IMR-90 (cell line): ENCODE measurements around the gene RANBP3. TPM values are rescaled to one million over a fixed set of nuclear protein-coding genes. Genes with fewer than 3 reads are reported as not detected.

Experiments used
- ATAC-seq: fragments of 200-7000 bp; cut with Tn5 transposase; 2 replicates; pipeline ENCODE4 v1.9.1; 2020; ENCODE audit warnings: low read depth, mild to moderate bottlenecking, moderate library complexity
- BruUV-seq: library from RNA; stranded (reverse); fragments of 400-500 nt; replicated peaks from 2 replicates; lab custom pipeline; 2021; lab: Mats Ljungman, UMichigan
- CTCF ChIA-PET: fragments of 300-600 bp; formaldehyde crosslinking; extraction: SDS; loops from one replicate; lab custom pipeline; 2021; ENCODE audit warnings: antibody characterized with exemption; lab: Yijun Ruan, JAX
- POLR2A ChIA-PET: fragments of 300-600 bp; sonication (Branson Sonifier 250); formaldehyde crosslinking; loops from one replicate; lab custom pipeline; 2022; ENCODE audit warnings: antibody characterized with exemption; ENCODE audit not compliant: unreplicated experiment; lab: Charles Lee
- DNase-seq: peaks from one replicate; pipeline ENCODE4 v3.0.0; 2013
- H2AFZ ChIP-seq: replicated peaks from 2 replicates; pipeline ENCODE3; 2013; ENCODE audit warnings: low read length, mild to moderate bottlenecking; ENCODE audit not compliant: poor library complexity
- H2AK5ac ChIP-seq: 2 replicates; pipeline ENCODE4 v1.6.1; 2013; ENCODE audit warnings: low read depth, low read length, inconsistent platforms
- H2AK9ac ChIP-seq: replicated peaks from 2 replicates; pipeline ENCODE3; 2013; ENCODE audit warnings: mild to moderate bottlenecking, low read depth, low read length, moderate library complexity; ENCODE audit not compliant: poor library complexity
- H2BK120ac ChIP-seq: 2 replicates; pipeline ENCODE4 v1.6.1; 2013; ENCODE audit warnings: low read depth, low read length, inconsistent platforms
- H2BK15ac ChIP-seq: 3 replicates; pipeline ENCODE4 v1.6.1; 2013; ENCODE audit warnings: low read depth, low read length, inconsistent platforms
- H2BK20ac ChIP-seq: 2 replicates; pipeline ENCODE4 v1.6.1; 2013; ENCODE audit warnings: low read depth, mild to moderate bottlenecking, inconsistent platforms, low read length, moderate library complexity
- H2BK5ac ChIP-seq: 2 replicates; pipeline ENCODE4 v1.6.1; 2013; ENCODE audit warnings: mild to moderate bottlenecking, low read depth, low read length, inconsistent platforms; ENCODE audit not compliant: poor library complexity, severe bottlenecking
- H3K14ac ChIP-seq: replicated peaks from 2 replicates; pipeline ENCODE4 v1.6.1; 2013; ENCODE audit warnings: low read depth, low read length, inconsistent platforms
- H3K18ac ChIP-seq: 2 replicates; pipeline ENCODE4 v1.6.1; 2013; ENCODE audit warnings: low read depth, low read length, control low read depth
- H3K23ac ChIP-seq: 2 replicates; pipeline ENCODE4 v1.6.1; 2013; ENCODE audit warnings: low read depth, low read length, inconsistent platforms
- H3K27ac ChIP-seq: 2 replicates; pipeline ENCODE4 v1.5.1; 2013; ENCODE audit warnings: mild to moderate bottlenecking, control low read depth, low read length; ENCODE audit not compliant: insufficient read depth
- H3K27me3 ChIP-seq: 2 replicates; pipeline ENCODE4 v1.6.1; 2013; ENCODE audit warnings: low read length; ENCODE audit not compliant: control insufficient read depth, insufficient read depth
- H3K36me3 ChIP-seq: 2 replicates; pipeline ENCODE4 v1.6.1; 2013; ENCODE audit warnings: low read length, mixed read lengths; ENCODE audit not compliant: control insufficient read depth, insufficient read depth
- H3K4ac ChIP-seq: 2 replicates; pipeline ENCODE4 v1.6.1; 2013; ENCODE audit warnings: low read depth, low read length, inconsistent platforms
- H3K4me1 ChIP-seq: 2 replicates; pipeline ENCODE4 v1.6.1; 2013; ENCODE audit warnings: low read length, mixed read lengths; ENCODE audit not compliant: control insufficient read depth, insufficient read depth
- H3K4me2 ChIP-seq: 2 replicates; pipeline ENCODE4 v1.6.1; 2013; ENCODE audit warnings: low read depth, mild to moderate bottlenecking, control low read depth, low read length, moderate library complexity
- H3K4me3 ChIP-seq: 2 replicates; pipeline ENCODE4 v1.5.1; 2013; ENCODE audit warnings: low read depth, mild to moderate bottlenecking, control low read depth, low read length, moderate library complexity; ENCODE audit not compliant: insufficient read depth
- H3K56ac ChIP-seq: 2 replicates; pipeline ENCODE4 v1.6.1; 2013; ENCODE audit warnings: low read length, inconsistent platforms; ENCODE audit not compliant: insufficient read depth; ENCODE audit errors: extremely low read depth
- H3K79me1 ChIP-seq, 2 experiments: 2 replicates each; pipeline ENCODE4 v1.6.1; 2013; ENCODE audit warnings: low read length in 2 of 2, inconsistent platforms in 1 of 2, low read depth in 1 of 2
- H3K9ac ChIP-seq: 2 replicates; pipeline ENCODE4 v1.6.1; 2013; ENCODE audit warnings: low read depth, low read length, control low read depth
- H3K9me1 ChIP-seq: 2 replicates; pipeline ENCODE4 v1.6.1; 2013; ENCODE audit warnings: low read length, inconsistent platforms; ENCODE audit not compliant: insufficient read depth
- H3K9me3 ChIP-seq: 2 replicates; pipeline ENCODE4 v1.6.1; 2013; ENCODE audit warnings: low read length; ENCODE audit not compliant: control insufficient read depth, insufficient read depth
- H4K20me1 ChIP-seq: 2 replicates; pipeline ENCODE4 v1.6.1; 2013; ENCODE audit warnings: low read length, inconsistent platforms; ENCODE audit not compliant: insufficient read depth
- H4K5ac ChIP-seq: 2 replicates; pipeline ENCODE4 v1.6.1; 2013; ENCODE audit warnings: mild to moderate bottlenecking, low read depth, low read length, control low read depth
- H4K8ac ChIP-seq, 2 experiments: 2 replicates each; pipeline ENCODE4 v1.6.1; 2013; ENCODE audit warnings: low read depth in 2 of 2, low read length in 2 of 2, control low read depth in 1 of 2, inconsistent platforms in 1 of 2
- H4K91ac ChIP-seq: 2 replicates; pipeline ENCODE4 v1.6.1; 2013; ENCODE audit warnings: low read depth, low read length, inconsistent platforms; ENCODE audit not compliant: insufficient read depth
- BHLHE40 ChIP-seq: fragments of 150-350 bp; IDR thresholded peaks from 2 replicates; pipeline ENCODE4 v1.6.1; 2016; ENCODE audit warnings: mild to moderate bottlenecking, low read depth, low read length
- CEBPB ChIP-seq: IDR thresholded peaks from 2 replicates; pipeline ENCODE4 v1.6.1; 2012; ENCODE audit warnings: low read depth, low read length, improper control_type of control experiment
- CHD1 ChIP-seq: IDR thresholded peaks from 2 replicates; pipeline ENCODE4 v1.6.1; 2012; ENCODE audit warnings: low read depth, low read length, improper control_type of control experiment
- FOS ChIP-seq: fragments of 150-350 bp; IDR thresholded peaks from 2 replicates; pipeline ENCODE4 v1.6.1; 2016; ENCODE audit warnings: low read depth, low read length
- MAFK ChIP-seq: IDR thresholded peaks from 2 replicates; pipeline ENCODE4 v1.6.1; 2012; ENCODE audit warnings: low read depth, low read length, improper control_type of control experiment
- MAZ ChIP-seq: IDR thresholded peaks from 2 replicates; pipeline ENCODE4 v1.6.1; 2012; ENCODE audit warnings: low read depth, mild to moderate bottlenecking, low read length, improper control_type of control experiment, moderate library complexity, borderline replicate concordance
- MXI1 ChIP-seq: IDR thresholded peaks from 2 replicates; pipeline ENCODE4 v1.6.1; 2012; ENCODE audit warnings: low read depth, mild to moderate bottlenecking, low read length, moderate library complexity, borderline replicate concordance
- POLR2A ChIP-seq: IDR thresholded peaks from 2 replicates; pipeline ENCODE4 v1.6.1; 2012; ENCODE audit warnings: mild to moderate bottlenecking, low read depth, low read length
- RAD21 ChIP-seq: IDR thresholded peaks from 2 replicates; pipeline ENCODE4 v1.6.1; 2012; ENCODE audit warnings: low read length, improper control_type of control experiment
- RCOR1 ChIP-seq: IDR thresholded peaks from 2 replicates; pipeline ENCODE4 v1.6.1; 2012; ENCODE audit warnings: mild to moderate bottlenecking, low read length, improper control_type of control experiment; ENCODE audit not compliant: insufficient replicate concordance
- RFX5 ChIP-seq: IDR thresholded peaks from 2 replicates; pipeline ENCODE4 v1.8.0; 2012; ENCODE audit warnings: low read depth, mild to moderate bottlenecking, low read length, moderate library complexity
- SMC3 ChIP-seq: fragments of 150-350 bp; IDR thresholded peaks from 2 replicates; pipeline ENCODE4 v1.6.1; 2016; ENCODE audit warnings: low read depth, mild to moderate bottlenecking, antibody characterized with exemption, low read length, moderate library complexity
- WGBS, 2 experiments: methylation state at CpG; one replicate each; pipeline versions ENCODE4 v1.1.5 to v1.1.7; 2013; ENCODE audit warnings: missing lambda C conversion rate in 2 of 2; ENCODE audit not compliant: insufficient read length in 1 of 2; ENCODE audit errors: extremely low coverage in 2 of 2; 5-methylcytosine and 5-hydroxymethylcytosine counted together
- dilution Hi-C: fragments of 300-500 bp; cut with HindIII; formaldehyde crosslinking; loops from one replicate; pipeline ENCODE4 v1.14.3; 2018; ENCODE audit warnings: low sequenced_read_pairs; ENCODE audit not compliant: unreplicated experiment
- in situ Hi-C: fragments of 300-500 bp; cut with MboI; formaldehyde crosslinking; loops from 3 replicates; pipeline ENCODE4 v1.14.3; 2019; ENCODE audit warnings: low sequenced_read_pairs, inconsistent platforms, mixed read lengths
- intact Hi-C: fragments of 100-400 bp; cut with micrococcal nuclease; formaldehyde crosslinking; loops from 2 replicates; pipeline ENCODE4 v1.10.0; 2022
- polyA plus RNA-seq, 3 experiments: library from polyadenylated mRNA; depleted of rRNA; stranded (reverse); fragments of >200 nt; gene quantifications; 2 replicates each; pipeline ENCODE4 v1.2.3, GENCODE V29; 2012; ENCODE audit warnings: low replicate concordance in 1 of 3
- total RNA-seq: library from RNA; depleted of rRNA; stranded (reverse); fragments of >200 nt; gene quantifications from 2 replicates; pipeline ENCODE4 v1.2.3, GENCODE V29; 2012
- TF ChIP-seq, protein P1 (sequence below): fragments of 150-350 bp; IDR thresholded peaks from 2 replicates; pipeline ENCODE4 v1.6.1; 2017; ENCODE audit warnings: mild to moderate bottlenecking, antibody characterized with exemption, low read length, low read depth
- TF ChIP-seq, protein P2 (sequence below): conservative IDR thresholded peaks from 2 replicates; pipeline ENCODE4 v1.5.1; 2012; ENCODE audit warnings: mild to moderate bottlenecking, low read depth, low read length, improper control_type of control experiment
- TF ChIP-seq, protein P3 (sequence below): fragments of 150-350 bp; IDR thresholded peaks from 2 replicates; pipeline ENCODE4 v1.6.1; 2016; ENCODE audit warnings: low read depth, mild to moderate bottlenecking, low read length, moderate library complexity, borderline replicate concordance

Gene RANBP3
- total and polyA plus RNA-seq, 2 of the 4 experiments (the other 2 are of a cell fraction), result 42.5 to 111 TPM

DNA sequence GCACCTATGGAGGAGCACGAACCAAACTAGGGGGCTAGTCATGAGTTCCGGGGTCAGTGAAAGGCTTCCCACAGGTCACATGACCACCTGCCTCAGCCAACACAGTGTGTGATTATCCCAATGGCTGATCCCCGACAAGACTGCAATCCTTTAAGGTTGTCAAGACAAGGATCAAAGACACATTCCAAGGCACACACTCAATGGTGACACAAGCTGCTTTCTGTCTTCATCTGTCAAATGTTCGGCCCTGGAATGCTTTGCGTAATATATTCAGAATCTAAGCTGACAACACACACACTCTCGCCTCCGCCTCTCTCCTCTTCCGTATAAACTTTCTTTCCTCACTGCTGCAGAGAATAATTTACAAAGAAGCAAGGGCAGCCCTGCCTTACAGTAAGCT is 11.7 kb downstream of the RANBP3 start:
- dilution Hi-C loops, result no loop called here
- peak; percentile 68 for ATAC-seq
- no peak overlapping the region for H3K56ac ChIP-seq
- H3K9ac ChIP-seq, result peak overlapping the region; percentile 84; the same call in 1 of the 2 replicates
- ChIA-PET CTCF (interaction anchor here (0.6 to 0.9 kb wide), 2 partner anchors 112 to 162 kb away, joined by 3 to 4 read pairs; no protein-coding TSS in a partner anchor), POLR2A (no interaction called here)
- no peak overlapping the region for H4K5ac ChIP-seq
- WGBS, 2 experiments, result 0% methylated on average over 3 of the region's 8 CpGs; no CpG with 5 or more reads in 1 of the 2 experiments
- peaks cover 53% of the 10 kb centered on the region for H3K4me1 ChIP-seq
- H3K4me2 ChIP-seq, result peak overlapping the region; percentile 3
- H3K36me3 ChIP-seq, result peaks cover 7% of the 10 kb centered on the region; the same call in 1 of the 2 replicates
- H3K23ac ChIP-seq, result peak overlapping the region; percentile 97; the same call in 1 of the 2 replicates
- H4K20me1 ChIP-seq, result peaks cover 91% of the 10 kb centered on the region
- BruUV-seq, result no TSS peak
- no peaks in the 10 kb centered on the region for H3K27me3 ChIP-seq
- intact Hi-C loops, result loop anchor here (10.0 kb wide), 1 partner anchor 161 kb away; the partner anchor contains the start of gene NRTN
- peak overlapping the region; percentile 86 for H4K91ac ChIP-seq
- H3K27ac ChIP-seq, result peak overlapping the region; percentile 99
- peak overlapping the region; percentile 93 for H3K4ac ChIP-seq
- peak overlapping the region in 1 of 2 experiments; percentile 87; a peak in 2 of 4 replicates for H4K8ac ChIP-seq
- peak overlapping the region; percentile 86 for H2BK5ac ChIP-seq
- in situ Hi-C loops, result no loop called here
- no peak overlapping the region for H2AFZ ChIP-seq
- H3K4me3 ChIP-seq, result no peak overlapping the region
- H3K14ac ChIP-seq, result peak overlapping the region; percentile 87; the same call in 1 of the 2 replicates
- peak overlapping the region; percentile 75; the same call in 2 of the 3 replicates for H2BK15ac ChIP-seq
- peaks cover 27 to 93% of the 10 kb centered on the region in 2 experiments for H3K79me1 ChIP-seq
- H3K18ac ChIP-seq, result peak overlapping the region; percentile 58; the same call in 1 of the 2 replicates
- peak overlapping the region; percentile 87 for H2BK120ac ChIP-seq
- H2AK5ac ChIP-seq, result peak overlapping the region; percentile 83
- DNase-seq, result peak; percentile 89
- H3K9me1 ChIP-seq, result peaks cover 60% of the 10 kb centered on the region
- H2AK9ac ChIP-seq, result peak overlapping the region; percentile 10
- no peaks in the 10 kb centered on the region for H3K9me3 ChIP-seq
- H2BK20ac ChIP-seq, result peak overlapping the region; percentile 93
- TF ChIP-seq, protein P1, sequence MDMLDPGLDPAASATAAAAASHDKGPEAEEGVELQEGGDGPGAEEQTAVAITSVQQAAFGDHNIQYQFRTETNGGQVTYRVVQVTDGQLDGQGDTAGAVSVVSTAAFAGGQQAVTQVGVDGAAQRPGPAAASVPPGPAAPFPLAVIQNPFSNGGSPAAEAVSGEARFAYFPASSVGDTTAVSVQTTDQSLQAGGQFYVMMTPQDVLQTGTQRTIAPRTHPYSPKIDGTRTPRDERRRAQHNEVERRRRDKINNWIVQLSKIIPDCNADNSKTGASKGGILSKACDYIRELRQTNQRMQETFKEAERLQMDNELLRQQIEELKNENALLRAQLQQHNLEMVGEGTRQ, result peak; percentile 90
- TF ChIP-seq RCOR1, result peak; percentile 43
- TF ChIP-seq MAZ, result peak; percentile 45; the same call in 1 of the 2 replicates
- no peak for TF ChIP-seq MAFK
- TF ChIP-seq FOS, result peak; percentile 59
- peak; percentile 72 for TF ChIP-seq BHLHE40
- peak; percentile 96 for TF ChIP-seq CEBPB
- TF ChIP-seq POLR2A, result no peak
- TF ChIP-seq MXI1, result 0 out of 2 replicates have a peak, but pooled peaks have one; percentile 44
- no peak for TF ChIP-seq RFX5
- no peak for TF ChIP-seq CHD1
- TF ChIP-seq SMC3, result no peak
- TF ChIP-seq RAD21, result no peak
- TF ChIP-seq, protein P2, sequence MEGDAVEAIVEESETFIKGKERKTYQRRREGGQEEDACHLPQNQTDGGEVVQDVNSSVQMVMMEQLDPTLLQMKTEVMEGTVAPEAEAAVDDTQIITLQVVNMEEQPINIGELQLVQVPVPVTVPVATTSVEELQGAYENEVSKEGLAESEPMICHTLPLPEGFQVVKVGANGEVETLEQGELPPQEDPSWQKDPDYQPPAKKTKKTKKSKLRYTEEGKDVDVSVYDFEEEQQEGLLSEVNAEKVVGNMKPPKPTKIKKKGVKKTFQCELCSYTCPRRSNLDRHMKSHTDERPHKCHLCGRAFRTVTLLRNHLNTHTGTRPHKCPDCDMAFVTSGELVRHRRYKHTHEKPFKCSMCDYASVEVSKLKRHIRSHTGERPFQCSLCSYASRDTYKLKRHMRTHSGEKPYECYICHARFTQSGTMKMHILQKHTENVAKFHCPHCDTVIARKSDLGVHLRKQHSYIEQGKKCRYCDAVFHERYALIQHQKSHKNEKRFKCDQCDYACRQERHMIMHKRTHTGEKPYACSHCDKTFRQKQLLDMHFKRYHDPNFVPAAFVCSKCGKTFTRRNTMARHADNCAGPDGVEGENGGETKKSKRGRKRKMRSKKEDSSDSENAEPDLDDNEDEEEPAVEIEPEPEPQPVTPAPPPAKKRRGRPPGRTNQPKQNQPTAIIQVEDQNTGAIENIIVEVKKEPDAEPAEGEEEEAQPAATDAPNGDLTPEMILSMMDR, result no peak
- TF ChIP-seq, protein P3, sequence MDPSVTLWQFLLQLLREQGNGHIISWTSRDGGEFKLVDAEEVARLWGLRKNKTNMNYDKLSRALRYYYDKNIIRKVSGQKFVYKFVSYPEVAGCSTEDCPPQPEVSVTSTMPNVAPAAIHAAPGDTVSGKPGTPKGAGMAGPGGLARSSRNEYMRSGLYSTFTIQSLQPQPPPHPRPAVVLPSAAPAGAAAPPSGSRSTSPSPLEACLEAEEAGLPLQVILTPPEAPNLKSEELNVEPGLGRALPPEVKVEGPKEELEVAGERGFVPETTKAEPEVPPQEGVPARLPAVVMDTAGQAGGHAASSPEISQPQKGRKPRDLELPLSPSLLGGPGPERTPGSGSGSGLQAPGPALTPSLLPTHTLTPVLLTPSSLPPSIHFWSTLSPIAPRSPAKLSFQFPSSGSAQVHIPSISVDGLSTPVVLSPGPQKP, result no peak
